HG03135 (cell line): ENCODE data around the gene FIGNL2.
"Not testable (repeated sequence)": the region's sequence is repeated elsewhere in the genome, so short reads cannot be mapped to it uniquely, and the experiment has no call there.

ENCODE experiments used
- ATAC-seq: cut with Tn5 transposase; IDR thresholded peaks from one replicate; pipeline ENCODE4 v1.9.1; 2021; ENCODE audit warnings: mild to moderate bottlenecking, moderate library complexity; ENCODE audit not compliant: unreplicated experiment

The FIGNL2 gene

GRCh38 chr12:51848326-51848727 lies at the start of gene FIGNL2:
TSS of gene FIGNL2 (minus strand) at chr12:51848718. CDS start at chr12:51822413, 26,305 bp downstream.
- no peak for ATAC-seq

DNA sequence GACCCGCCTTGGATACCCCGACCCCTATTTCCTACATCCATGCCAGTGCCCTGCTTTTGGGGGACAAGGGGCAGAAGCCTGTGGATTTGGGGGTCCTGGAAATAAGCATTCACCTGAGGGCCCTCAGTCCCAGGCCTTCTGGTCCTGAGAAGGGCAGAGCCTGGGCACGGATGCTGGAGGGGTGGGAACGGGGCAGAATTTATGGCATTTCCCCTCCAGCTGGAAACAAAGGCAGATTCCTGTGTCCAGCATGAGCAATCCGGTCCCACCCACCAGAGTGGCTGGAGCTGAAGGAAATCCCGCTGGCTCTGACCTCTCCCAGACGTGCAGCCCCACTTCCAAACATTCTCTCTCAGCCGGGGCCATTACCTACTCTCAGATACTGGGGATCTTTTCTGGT lies 48.7 kb upstream of the FIGNL2 start:
- no peak for ATAC-seq

GRCh38 chr12:51896236-51896635 lies 47.7 kb upstream of the FIGNL2 start:
- no peak for ATAC-seq

DNA sequence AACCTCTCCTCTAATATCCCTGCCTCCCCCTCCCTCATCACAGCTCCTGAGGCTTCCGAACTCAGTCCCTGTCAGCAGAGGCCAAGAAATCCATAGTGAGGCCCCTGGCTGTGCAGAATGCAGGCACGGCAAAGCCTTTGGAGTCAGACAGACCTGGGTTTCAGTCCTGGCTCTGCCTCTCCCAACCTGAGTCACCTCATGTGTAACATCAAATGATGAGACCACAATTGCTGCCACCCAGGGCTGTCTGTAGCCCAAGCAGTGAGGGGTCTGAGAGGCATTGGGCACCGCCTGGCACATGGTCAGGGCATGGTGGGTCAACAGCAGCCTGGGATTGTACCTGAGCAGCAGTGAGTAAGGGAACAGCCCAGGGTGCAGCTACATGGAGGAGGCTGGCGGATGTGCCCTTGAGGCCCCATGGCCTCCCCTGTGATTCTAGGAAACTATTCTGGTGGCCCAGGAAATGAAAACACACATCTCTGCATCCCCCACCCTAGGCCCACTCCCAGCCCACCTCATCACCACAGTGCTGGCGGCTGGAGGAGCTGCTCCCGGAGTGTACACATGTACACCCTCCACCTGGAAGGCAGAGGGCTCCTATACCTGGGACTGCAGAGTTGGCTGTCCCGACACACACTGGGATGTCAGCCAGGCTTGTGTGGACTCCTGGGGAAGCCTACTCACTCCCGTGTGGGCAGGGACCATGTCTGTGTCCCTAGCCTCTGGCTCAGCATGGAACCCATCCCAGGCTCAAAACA lies 47.0 kb upstream of the FIGNL2 start:
- ATAC-seq = no peak

- ATAC-seq = no peak
These were observed 45.3 kb upstream of the FIGNL2 start for GRCh38 chr12:51893786-51894185.

- ATAC-seq = no peak
These were observed 43.3 kb upstream of the FIGNL2 start for GRCh38 chr12:51891843-51892242.

DNA sequence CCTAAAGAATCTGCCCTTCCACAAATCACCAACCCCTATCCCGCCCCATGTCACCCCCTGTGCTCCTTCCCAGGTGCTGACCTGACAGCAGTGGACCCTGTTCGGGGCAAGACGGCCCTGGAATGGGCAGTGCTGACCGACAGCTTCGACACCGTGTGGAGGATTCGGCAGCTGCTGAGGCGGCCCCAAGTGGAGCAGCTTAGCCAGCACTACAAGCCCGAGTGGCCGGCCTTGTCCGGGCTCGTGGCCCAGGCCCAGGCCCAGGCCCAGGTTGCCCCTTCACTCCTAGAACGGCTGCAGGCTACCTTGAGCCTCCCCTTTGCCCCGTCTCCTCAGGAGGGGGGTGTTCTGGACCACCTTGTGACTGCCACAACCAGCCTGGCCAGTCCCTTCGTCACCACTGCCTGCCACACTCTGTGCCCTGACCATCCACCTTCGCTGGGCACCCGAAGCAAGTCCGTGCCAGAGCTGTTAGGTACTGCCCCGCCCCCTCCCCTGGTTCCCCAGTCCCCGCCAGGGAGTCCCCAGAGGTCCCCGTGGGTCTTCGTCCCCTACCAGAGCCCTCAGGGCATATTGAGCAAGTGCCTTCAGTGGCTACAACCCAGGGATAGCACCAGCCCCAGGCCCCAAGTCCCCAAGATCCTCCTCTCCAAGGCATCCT lies 42.1 kb upstream of the FIGNL2 start:
- no peak for ATAC-seq

DNA sequence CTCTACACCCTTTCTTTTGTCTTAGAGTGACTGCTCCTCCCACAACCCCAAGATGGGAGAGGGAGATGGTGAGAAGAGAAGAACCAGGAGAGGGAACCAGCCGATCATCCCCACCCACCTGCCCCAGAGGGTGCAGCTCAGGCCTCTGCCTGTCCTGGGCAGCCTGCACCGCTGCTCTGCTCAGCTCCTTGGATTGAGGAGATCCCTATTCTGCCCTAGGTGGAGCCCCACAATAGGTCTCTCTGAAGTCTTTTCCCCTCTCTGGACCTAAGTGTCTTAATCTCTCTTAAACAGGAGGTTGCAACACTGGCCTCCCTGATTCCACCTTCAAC lies 41.6 kb upstream of the FIGNL2 start:
- ATAC-seq = no peak

- no peak for ATAC-seq
These were observed 41.0 kb upstream of the FIGNL2 start for GRCh38 chr12:51889216-51890132.

DNA sequence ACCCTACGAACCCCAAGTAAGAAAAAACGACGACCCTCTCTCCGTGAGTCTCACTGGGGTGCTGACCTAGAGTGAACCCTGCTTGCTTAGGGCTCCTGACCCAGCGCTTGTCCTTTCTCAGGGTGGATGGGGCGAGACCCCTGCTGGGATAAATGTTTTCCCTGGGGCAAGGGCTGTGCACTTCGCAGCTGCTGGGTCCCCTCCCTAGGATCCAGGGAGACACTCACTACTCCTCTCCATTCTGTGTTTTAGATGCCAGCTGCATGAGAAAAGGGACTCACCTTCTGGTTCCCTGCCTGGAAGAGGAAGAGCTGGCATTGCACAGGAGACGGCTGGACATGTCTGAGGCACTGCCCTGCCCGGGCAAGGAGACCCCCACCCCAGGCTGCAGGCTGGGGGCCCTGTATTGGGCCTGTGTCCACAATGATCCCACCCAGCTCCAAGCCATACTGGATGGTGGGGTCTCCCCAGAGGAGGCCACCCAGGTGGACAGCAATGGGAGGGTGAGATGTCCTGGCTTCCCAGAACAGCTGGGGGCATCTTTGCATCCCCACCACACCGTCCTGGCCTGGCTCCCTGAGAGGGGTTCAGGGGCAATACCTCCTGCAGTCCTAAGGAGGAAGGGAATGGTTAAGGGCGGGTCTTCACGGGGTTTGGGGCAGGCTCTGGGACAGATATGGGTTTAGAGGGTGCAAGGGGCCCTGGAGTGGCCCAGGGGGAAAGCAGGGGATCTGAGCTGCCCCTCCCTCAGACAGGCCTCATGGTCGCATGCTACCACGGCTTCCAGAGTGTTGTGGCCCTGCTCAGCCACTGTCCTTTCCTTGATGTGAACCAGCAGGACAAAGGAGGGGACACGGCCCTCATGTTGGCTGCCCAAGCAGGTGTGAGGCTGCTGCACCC lies 40.0 kb upstream of the FIGNL2 start:
- ATAC-seq = no peak

- ATAC-seq = no peak
These were observed 39.2 kb upstream of the FIGNL2 start, which contains the start of gene ANKRD33 for GRCh38 chr12:51887476-51888315. TSS of gene ANKRD33 (plus strand) at chr12:51888103. CDS start at chr12:51888187, 84 bp downstream.

DNA sequence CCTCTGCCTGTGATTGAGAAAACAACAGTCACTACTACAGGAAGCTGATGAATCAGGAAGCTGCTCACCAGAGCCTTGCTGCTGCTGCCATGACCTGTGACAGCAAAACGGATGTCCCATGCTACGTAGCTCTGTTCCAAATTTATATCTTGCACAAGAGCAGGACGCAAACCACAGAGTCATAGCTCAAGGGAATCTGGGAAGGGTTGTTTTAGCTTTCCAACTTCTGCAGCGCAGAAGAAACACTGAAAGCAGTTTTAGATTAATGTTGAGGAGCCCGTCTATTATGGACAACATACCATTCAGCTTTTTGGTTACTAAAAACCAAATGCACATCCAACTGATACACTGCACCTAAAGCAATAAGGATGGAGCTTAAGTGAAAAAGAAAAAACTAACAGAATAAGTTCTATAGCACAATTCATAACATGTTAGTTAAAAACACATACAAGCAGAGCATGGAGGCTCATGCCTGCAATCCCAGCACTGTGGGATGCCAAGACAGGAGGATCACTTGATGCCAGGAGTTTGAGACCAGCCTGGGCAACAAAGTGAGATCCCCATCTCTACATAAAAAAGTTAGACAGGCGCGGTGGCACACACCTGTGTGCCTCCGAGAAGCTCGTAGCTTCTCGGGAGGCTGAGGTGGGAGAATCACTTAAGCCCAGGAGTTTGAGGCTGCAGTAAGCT lies 37.6 kb upstream of the FIGNL2 start:
- ATAC-seq = no peak

- not testable (repeated sequence) for ATAC-seq
These were observed 36.9 kb upstream of the FIGNL2 start for GRCh38 chr12:51885294-51886020.

- ATAC-seq = no peak
These were observed 36.2 kb upstream of the FIGNL2 start for GRCh38 chr12:51884676-51885229.

DNA sequence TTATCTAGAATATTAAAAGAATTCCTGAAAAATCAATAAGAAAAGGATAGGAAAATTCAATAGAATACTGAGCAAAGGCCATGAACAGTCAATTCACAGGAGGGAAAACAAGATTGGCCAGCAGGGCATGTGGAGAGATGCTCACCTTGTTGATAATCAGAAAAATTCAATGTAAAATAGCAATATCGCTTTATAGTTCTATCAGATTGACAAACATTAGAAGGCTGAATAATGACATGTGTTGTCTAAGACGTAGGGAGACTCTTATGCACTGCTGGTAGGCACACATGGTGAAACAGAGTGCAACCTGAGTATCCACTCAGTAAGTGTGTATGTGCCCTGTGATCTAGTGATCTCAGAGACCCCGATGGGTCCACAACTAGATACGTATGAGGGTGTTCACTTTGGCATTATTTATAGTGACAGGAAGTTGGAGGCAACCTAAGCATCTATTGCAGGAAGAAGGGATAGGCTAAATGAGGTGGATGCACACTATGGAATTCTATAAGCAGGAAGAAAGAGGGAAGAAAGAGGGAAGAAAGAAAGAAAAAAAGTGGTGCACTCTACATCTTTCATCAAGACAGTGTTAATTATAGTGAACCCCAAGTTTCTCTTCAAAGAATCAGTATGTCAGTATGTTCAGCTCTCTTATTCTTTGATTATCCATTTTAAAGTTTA lies 35.6 kb upstream of the FIGNL2 start:
- no peak for ATAC-seq

GRCh38 chr12:51883295-51883694 lies 34.8 kb upstream of the FIGNL2 start:
- no peak for ATAC-seq

DNA sequence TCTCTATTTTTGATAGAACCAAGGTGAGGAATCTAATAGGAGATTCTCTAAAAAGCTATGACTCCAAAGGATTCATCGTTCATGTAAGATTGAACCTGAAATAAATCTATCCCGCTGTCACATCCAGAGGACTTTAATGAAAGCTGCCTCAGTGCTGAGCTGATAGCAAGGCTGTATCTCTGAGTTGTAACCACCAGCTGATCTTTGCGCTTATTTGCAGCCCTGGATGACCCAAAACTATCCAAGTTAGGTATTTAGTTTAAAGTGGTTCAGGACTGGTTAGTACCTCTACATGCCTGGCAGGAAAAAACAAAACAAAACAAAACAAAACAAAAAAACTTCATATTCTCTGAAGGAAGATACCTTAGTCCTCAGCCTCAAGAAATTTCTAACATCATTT lies 30.6 kb upstream of the FIGNL2 start:
- ATAC-seq = no peak
